ENCODE results near the gene VIL1.

Gene VIL1

GRCh38 chr2:218418717-218419458, at the start of gene VIL1:
VIL1 (plus strand) TSS chr2:218419123; CDS start chr2:218423779, 4,656 bp downstream.
- no peak for FAIRE-seq

- FAIRE-seq: no peak
Measured at GRCh38 chr2:218369330-218369729, 49.6 kb upstream of the VIL1 start.

GRCh38 chr2:218370410-218371063, 48.4 kb upstream of the VIL1 start:
- no peak for FAIRE-seq

GRCh38 chr2:218371983-218372350, 47.0 kb upstream of the VIL1 start:
- no peak for FAIRE-seq

GRCh38 chr2:218374795-218375194, 44.1 kb upstream of the VIL1 start:
- no peak for FAIRE-seq

- FAIRE-seq: no peak
Measured at GRCh38 chr2:218375212-218375611, 43.7 kb upstream of the VIL1 start.

- no peak for FAIRE-seq
Measured at GRCh38 chr2:218378053-218378452, 40.9 kb upstream of the VIL1 start.

GRCh38 chr2:218381916-218382366, 37.0 kb upstream of the VIL1 start, which contains the start of gene SLC11A1:
SLC11A1 (plus strand) TSS chr2:218382273; CDS start chr2:218382369, 96 bp downstream.
- FAIRE-seq: no peak

GRCh38 chr2:218382785-218383184, 36.1 kb upstream of the VIL1 start:
- no peak for FAIRE-seq

GRCh38 chr2:218383892-218384519, 34.9 kb upstream of the VIL1 start:
- no peak for FAIRE-seq

GRCh38 chr2:218384975-218385374, 33.9 kb upstream of the VIL1 start:
- FAIRE-seq: no peak

- no peak for FAIRE-seq
Measured at GRCh38 chr2:218386505-218387368, 32.2 kb upstream of the VIL1 start.

GRCh38 chr2:218387369-218388194, 31.3 kb upstream of the VIL1 start:
- FAIRE-seq: no peak

GRCh38 chr2:218389333-218390150, 29.4 kb upstream of the VIL1 start:
- no peak for FAIRE-seq

- no peak for FAIRE-seq
Measured at GRCh38 chr2:218391202-218391601, 27.7 kb upstream of the VIL1 start.

GRCh38 chr2:218392459-218392858, 26.5 kb upstream of the VIL1 start:
- no peak for FAIRE-seq

GRCh38 chr2:218392891-218393462, 25.9 kb upstream of the VIL1 start:
- no peak for FAIRE-seq

GRCh38 chr2:218393750-218394290, 25.1 kb upstream of the VIL1 start:
- no peak for FAIRE-seq

GRCh38 chr2:218394298-218395089, 24.4 kb upstream of the VIL1 start:
- no peak for FAIRE-seq

GRCh38 chr2:218395090-218395444, 23.9 kb upstream of the VIL1 start:
- no peak for FAIRE-seq

All from A204.1 (cell line).